ENCODE measurements around the gene PRUNE1.

DNA sequence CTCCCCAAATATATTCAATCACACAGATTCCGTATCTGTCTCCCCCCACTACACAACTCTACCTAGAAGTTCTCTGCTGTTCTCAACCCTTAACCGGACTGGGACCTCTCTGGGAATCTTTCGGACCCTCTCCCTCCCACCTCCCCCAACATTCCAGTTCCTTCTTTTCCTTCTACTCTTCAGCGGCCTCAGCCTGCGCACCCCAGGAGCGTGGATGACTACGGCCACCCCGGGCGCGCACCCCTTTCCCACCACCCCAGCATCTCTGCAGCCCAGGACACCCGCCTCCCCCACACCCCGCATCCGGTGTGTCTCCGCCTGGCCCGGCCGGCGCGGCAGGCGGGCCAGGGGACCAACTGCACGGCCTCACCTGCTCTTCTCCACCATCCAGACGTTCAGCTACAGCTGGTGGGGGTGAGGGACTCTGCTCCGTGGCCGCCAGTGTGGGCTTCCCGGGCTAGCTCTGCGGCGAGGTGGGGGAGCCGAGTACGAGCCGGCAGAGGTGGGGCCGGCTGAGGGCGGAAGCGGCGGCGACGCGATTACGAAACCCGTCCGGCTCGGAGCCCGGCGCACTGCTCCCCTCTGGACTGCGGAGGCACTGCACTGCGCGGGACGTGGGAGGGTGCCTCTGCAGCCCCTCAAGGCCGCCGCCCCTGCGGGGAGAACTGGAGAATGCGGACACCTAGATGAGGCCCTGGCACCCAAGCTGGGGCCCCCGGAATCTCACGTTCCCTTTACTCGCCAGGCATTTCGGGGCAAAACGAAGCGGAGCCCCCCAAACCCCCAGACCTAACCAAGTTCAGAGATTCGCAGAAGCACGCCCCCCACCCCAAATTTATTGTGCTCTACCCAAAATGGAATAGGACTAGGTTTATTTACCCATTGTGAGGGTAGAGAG lies 51.1 kb downstream of the PRUNE1 start, which contains the start of gene CDC42SE1:
- TF ChIP-seq POLR2AphosphoS5 (IDR thresholded peaks at IDR 0.05; ENCODE audit: borderline replicate concordance, low read depth, low read length) (peak; percentile 91), EZH2 (IDR thresholded peaks at IDR 0.05) (no peak), FOXP2 (optimal IDR thresholded peaks at IDR 0.05; ENCODE audit: control extremely low read depth, extremely low read length, insufficient read depth) (no peak)
